HCT116 (cell line): ENCODE results near the gene AHR. TPM values are rescaled to one million over a fixed set of nuclear protein-coding genes. Genes with fewer than 3 reads are reported as not detected.

Experiments
- ATAC-seq: fragments of 200-7000 bp; cut with Tn5 transposase; 2 replicates; pipeline ENCODE4 v1.9.1; 2020; ENCODE audit warnings: mild to moderate bottlenecking, moderate library complexity
- BruUV-seq: library from RNA; stranded (reverse); fragments of 400-500 nt; replicated peaks from 2 replicates; lab custom pipeline; 2021; lab: Mats Ljungman, UMichigan
- CTCF ChIA-PET: fragments of 300-600 bp; sonication (Branson Sonifier 250); formaldehyde crosslinking; loops from one replicate; lab custom pipeline; 2021; ENCODE audit warnings: antibody characterized with exemption; lab: Charles Lee
- POLR2A ChIA-PET: fragments of 300-600, 350-600 bp; sonication (Branson Sonifier 250); formaldehyde crosslinking; loops from one replicate; lab custom pipeline; 2021; ENCODE audit warnings: antibody characterized with exemption; lab: Charles Lee
- RAD21 ChIA-PET, 2 experiments: fragments of 300-600 bp; sonication (Branson Sonifier 250); formaldehyde crosslinking; loops; one replicate each; lab custom pipeline; 2023; ENCODE audit warnings: low total read pairs in 2 of 2; ENCODE audit not compliant: uncharacterized antibody in 2 of 2, unreplicated experiment in 2 of 2, low non-redundant PET in 1 of 2; lab: Charles Lee
- DNase-seq: peaks from one replicate; pipeline ENCODE4 v3.0.0-alpha.2; 2010; ENCODE audit warnings: low read depth, low spot score
- H2AFZ ChIP-seq: fragments of 200-600 bp; shearing (Covaris generic), sonication (generic); 2 replicates; pipeline ENCODE4 v1.6.1; 2017; ENCODE audit warnings: low read depth, mixed run types, mixed read lengths, antibody characterized with exemption, low read length; ENCODE audit not compliant: poor library complexity, severe bottlenecking
- H3K27ac ChIP-seq: 2 replicates; pipeline ENCODE4 v1.5.1; 2012; ENCODE audit warnings: low read depth, low read length
- H3K27me3 ChIP-seq: fragments of 200-600 bp; sonication (generic); 2 replicates; pipeline ENCODE4 v1.6.1; 2016; ENCODE audit warnings: mixed run types, low read length, mixed read lengths; ENCODE audit not compliant: insufficient read depth
- H3K36me3 ChIP-seq, 2 experiments: fragments of 200-500 bp in 1 of 2; fragments of 200-600 bp in 1 of 2; sonication (Bioruptor generic) in 1 of 2; sonication (generic) in 1 of 2; 2 replicates each; pipeline versions ENCODE4 v1.5.1 to v1.6.1; 2014 to 2016; ENCODE audit warnings: low read length in 2 of 2, inconsistent platforms in 1 of 2, mixed read lengths in 1 of 2, mixed run types in 1 of 2; ENCODE audit not compliant: insufficient read depth in 2 of 2, control insufficient read depth in 1 of 2
- H3K4me1 ChIP-seq, 2 experiments: fragments of 200-600 bp in 1 of 2; sonication (generic) in 1 of 2; 2 replicates each; pipeline versions ENCODE4 v1.5.1 to v1.6.1; 2012 to 2017; ENCODE audit warnings: low read length in 2 of 2, inconsistent platforms in 1 of 2, mild to moderate bottlenecking in 1 of 2, mixed read lengths in 1 of 2, mixed run types in 1 of 2, moderate library complexity in 1 of 2; ENCODE audit not compliant: insufficient read depth in 2 of 2, control insufficient read depth in 1 of 2
- H3K4me2 ChIP-seq: fragments of 200-600 bp; sonication (generic); 2 replicates; pipeline ENCODE4 v1.6.1; 2017; ENCODE audit warnings: mixed run types, low read length, mixed read lengths
- H3K4me3 ChIP-seq, 2 experiments: fragments of 200-600 bp in 1 of 2; sonication (generic) in 1 of 2; replicated peaks in 1 of 2; 2 replicates each; pipeline ENCODE4 v1.5.1; 2011 to 2016; ENCODE audit warnings: low read length in 2 of 2, control low read depth in 1 of 2, low read depth in 1 of 2, mild to moderate bottlenecking in 1 of 2, mixed read lengths in 1 of 2, mixed run types in 1 of 2
- H3K79me2 ChIP-seq: fragments of 200-600 bp; sonication (generic); 2 replicates; pipeline ENCODE4 v1.6.1; 2017; ENCODE audit warnings: mild to moderate bottlenecking, mixed run types, low read length, moderate library complexity, mixed read lengths; ENCODE audit not compliant: insufficient read depth
- H3K9ac ChIP-seq: fragments of 200-600 bp; sonication (generic); 2 replicates; pipeline ENCODE4 v1.6.1; 2016; ENCODE audit warnings: low read length, mixed read lengths
- H3K9me2 ChIP-seq: fragments of 200-600 bp; sonication (generic), shearing (Covaris generic); 2 replicates; pipeline ENCODE4 v1.6.1; 2017; ENCODE audit warnings: mixed run types, mild to moderate bottlenecking, moderate library complexity; ENCODE audit not compliant: insufficient read depth
- H3K9me3 ChIP-seq, 2 experiments: fragments of 200-500 bp in 1 of 2; fragments of 200-600 bp in 1 of 2; sonication (Bioruptor generic) in 1 of 2; sonication (generic) in 1 of 2; 2 replicates each; pipeline ENCODE4 v1.6.1; 2014 to 2017; ENCODE audit warnings: low read length in 2 of 2, mixed read lengths in 2 of 2, inconsistent platforms in 1 of 2, low read depth in 1 of 2, mild to moderate bottlenecking in 1 of 2, mixed run types in 1 of 2, moderate library complexity in 1 of 2; ENCODE audit not compliant: control insufficient read depth in 1 of 2, insufficient read depth in 1 of 2
- H4K20me1 ChIP-seq: fragments of 200-600 bp; sonication (generic), shearing (Covaris generic); 2 replicates; pipeline ENCODE4 v1.6.1; 2017; ENCODE audit warnings: mixed run types, mild to moderate bottlenecking, moderate library complexity; ENCODE audit not compliant: insufficient read depth
- CBX3 ChIP-seq: IDR thresholded peaks from 2 replicates; pipeline ENCODE4 v1.6.1; 2012; ENCODE audit warnings: low read depth
- EGR1 ChIP-seq: IDR thresholded peaks from 2 replicates; pipeline ENCODE4 v1.6.1; 2012; ENCODE audit warnings: low read depth
- ELF1 ChIP-seq: IDR thresholded peaks from 2 replicates; pipeline ENCODE4 v1.6.1; 2012; ENCODE audit warnings: low read depth, borderline replicate concordance
- EZH2 ChIP-seq: fragments of 200-600 bp; sonication (generic); IDR thresholded peaks from 2 replicates; pipeline ENCODE4 v1.6.1; 2017; ENCODE audit warnings: antibody characterized with exemption, mixed run types
- RAD21 ChIP-seq: IDR thresholded peaks from 2 replicates; pipeline ENCODE4 v1.6.1; 2012; ENCODE audit warnings: low read depth, mild to moderate bottlenecking
- ZFX ChIP-seq: fragments of 450-650 bp; IDR thresholded peaks from 2 replicates; pipeline ENCODE4 v1.6.1; 2017
- intact Hi-C: fragments of 100-400 bp; cut with micrococcal nuclease; formaldehyde crosslinking; loops from 2 replicates; pipeline ENCODE4 v1.10.0; 2022
- total RNA-seq: library from RNA; stranded (reverse); gene quantifications from one replicate; pipeline ENCODE4 v1.2.1, GENCODE V29; 2021; ENCODE audit not compliant: unreplicated experiment

The AHR gene
- total RNA-seq, 1 experiment from 2014 or later: 29.7 TPM

- intact Hi-C loops: no loop called here
- Histone ChIP-seq H3K27me3 (no peaks in the 10 kb centered on the region), H3K9ac (no peak overlapping the region), H3K9me3 (peaks cover 4 to 16% of the 10 kb centered on the region in 2 experiments; a peak in 1 of 4 replicates), H3K36me3 (no peaks in the 10 kb centered on the region), H3K4me2 (no peak overlapping the region), H2AFZ (no peak overlapping the region), H3K4me3 (no peak overlapping the region), H3K4me1 (peaks cover 0 to 3% of the 10 kb centered on the region in 2 experiments; a peak in 1 of 4 replicates), H3K9me2 (no peaks in the 10 kb centered on the region), H3K27ac (no peak overlapping the region), H3K79me2 (no peaks in the 10 kb centered on the region), H4K20me1 (no peaks in the 10 kb centered on the region)
- TF ChIP-seq ZFX (no peak), ELF1 (no peak), EZH2 (no peak), CBX3 (peak; percentile 53; the same call in 1 of the 2 replicates), RAD21 (no peak), EGR1 (no peak)
- ChIA-PET CTCF (no interaction called here), POLR2A (no interaction called here), RAD21 (no interaction called here)
- ATAC-seq (no peak), DNase-seq (no peak)
- no TSS peak for BruUV-seq
Measured at GRCh38 chr7:17269341-17270221, 28.9 kb upstream of the AHR start.

DNA sequence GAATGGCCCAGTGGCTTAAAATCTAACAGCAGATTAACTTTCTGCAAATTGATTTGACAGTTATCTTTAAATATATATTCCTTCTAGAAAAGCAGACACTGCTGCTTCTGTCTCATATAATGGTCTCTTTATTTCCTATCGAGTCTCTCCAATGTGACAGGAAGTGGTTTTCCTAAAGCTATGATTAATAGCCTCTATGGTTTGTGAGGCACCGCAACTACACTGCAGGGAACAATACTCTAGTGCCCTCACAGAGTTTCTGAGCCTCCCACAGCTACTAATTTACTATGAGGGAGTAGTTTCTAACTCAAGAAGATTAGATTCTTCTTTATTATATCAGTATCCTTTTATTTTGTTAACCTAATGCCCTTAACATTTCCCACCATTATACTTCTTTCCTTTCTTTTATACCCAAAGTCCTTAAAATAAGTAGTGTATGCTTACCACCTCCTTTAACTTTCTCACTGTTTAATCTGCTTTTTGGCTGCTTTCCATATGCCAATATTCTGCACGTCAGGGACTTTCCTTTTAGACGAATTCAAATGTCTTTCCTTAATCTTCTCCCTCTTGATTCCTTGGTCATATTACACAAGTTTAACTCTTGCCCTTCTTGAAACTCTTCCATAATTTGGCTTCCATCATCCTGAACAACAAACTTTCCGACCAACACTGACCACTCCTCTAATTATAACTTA lies 23.8 kb upstream of the AHR start:
- CTCF ChIA-PET: no interaction called here
- POLR2A ChIA-PET: no interaction called here
- ATAC-seq: peak; percentile 50; the same call in 1 of the 2 replicates
- Histone ChIP-seq H3K36me3 (no peaks in the 10 kb centered on the region), H3K27me3 (no peaks in the 10 kb centered on the region), H4K20me1 (no peaks in the 10 kb centered on the region), H3K27ac (no peak overlapping the region), H3K9me2 (no peaks in the 10 kb centered on the region), H3K9me3 (peaks cover 0 to 11% of the 10 kb centered on the region in 2 experiments; a peak in 1 of 4 replicates), H3K4me1 (peaks cover 0 to 10% of the 10 kb centered on the region in 2 experiments; a peak in 1 of 4 replicates), H3K4me3 (no peak overlapping the region), H3K9ac (no peak overlapping the region), H3K4me2 (no peak overlapping the region; the same call in 1 of the 2 replicates), H3K79me2 (no peaks in the 10 kb centered on the region), H2AFZ (no peak overlapping the region)
- intact Hi-C loops: no loop called here
- TF ChIP-seq RAD21: no peak
- no peak for TF ChIP-seq EZH2
- DNase-seq: no peak
- no TSS peak for BruUV-seq
- RAD21 ChIA-PET: no interaction called here
